ENCODE measurements around the gene OR52E4. TPM values are rescaled to one million over a fixed set of nuclear protein-coding genes. Genes with fewer than 3 reads are reported as not detected.

OR52E4 gene
- total RNA-seq, 4 donors from 2014 or later, result not detected

DNA sequence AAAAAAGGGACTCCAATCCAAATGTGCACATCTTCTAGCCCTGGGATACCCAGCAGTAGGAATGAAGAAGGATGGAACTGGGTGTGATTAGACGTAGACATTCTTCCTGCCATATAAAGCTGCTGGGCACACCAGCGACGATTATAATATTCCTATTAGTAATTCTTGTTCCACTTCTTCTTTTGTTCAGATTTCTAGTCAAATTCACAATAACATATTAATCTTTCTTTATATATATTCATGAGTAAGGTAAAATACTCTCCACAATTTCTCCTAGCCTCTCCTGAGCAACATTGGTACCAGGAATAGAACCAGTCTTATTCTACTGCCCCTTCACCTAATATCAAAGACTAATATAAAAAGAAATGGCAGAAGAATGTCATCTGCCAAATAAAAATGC lies 22.8 kb upstream of the OR52E4 start, which contains the start of gene OR52E8:
TSS of gene OR52E8 (minus strand) at position 101 of the 400 bp plus-strand sequence. CDS start at position 101, 0 bp downstream.
- TF ChIP-seq POLR2A (IDR thresholded peaks at IDR 0.05) (no peak), CTCF (IDR thresholded peaks at IDR 0.05) (no peak), EP300 (IDR thresholded peaks at IDR 0.05; ENCODE audit: low read depth) (no peak), POLR2AphosphoS5 (IDR thresholded peaks at IDR 0.05) (no peak)
- Histone ChIP-seq H3K9me3 (no peaks in the 10 kb centered on the region), H3K27me3 (no peaks in the 10 kb centered on the region), H3K4me3 (no peak within 1 kb of the TSS), H3K36me3 (no peaks in the 10 kb centered on the region), H3K4me1 (no peaks in the 10 kb centered on the region), H3K27ac (no peak within 1 kb of the TSS)
- DNase-seq, result no peak
- intact Hi-C loops (cut with DNase I; ENCODE audit: low total_unique reads) (no loop called here), in situ Hi-C loops (cut with MboI; ENCODE audit: low pct_ligation_motif_present in 1 of 4, low pct_unique_long_range_greater_than_20kb in 1 of 4, low sequenced_read_pairs in 3 of 4) (no loop called here)
- WGBS, 2 donors (ENCODE audit: low coverage in 1 of 2), result 90 to 95% methylated on average over 3 of the region's 3 CpGs

- Histone ChIP-seq H3K27ac (no peak overlapping the region), H3K4me1 (no peaks in the 10 kb centered on the region), H3K27me3 (no peaks in the 10 kb centered on the region), H3K4me3 (no peak overlapping the region), H3K36me3 (no peaks in the 10 kb centered on the region), H3K9me3 (no peaks in the 10 kb centered on the region)
- DNase-seq, result no peak
- in situ Hi-C loops (cut with MboI; ENCODE audit: low pct_ligation_motif_present in 1 of 4, low pct_unique_long_range_greater_than_20kb in 1 of 4, low sequenced_read_pairs in 3 of 4), result no loop called here
- intact Hi-C loops (cut with DNase I; ENCODE audit: low total_unique reads), result no loop called here
- 82 to 86% methylated on average over 2 of the region's 2 CpGs for WGBS, 2 donors (ENCODE audit: low coverage in 1 of 2)
- no peak for TF ChIP-seq EP300 (IDR thresholded peaks at IDR 0.05; ENCODE audit: low read depth)
- TF ChIP-seq POLR2A (IDR thresholded peaks at IDR 0.05), result no peak
- TF ChIP-seq POLR2AphosphoS5 (IDR thresholded peaks at IDR 0.05), result no peak
- no peak for TF ChIP-seq CTCF (IDR thresholded peaks at IDR 0.05)
Measured at GRCh38 chr11:5865826-5866225, 14.6 kb upstream of the OR52E4 start.

DNA sequence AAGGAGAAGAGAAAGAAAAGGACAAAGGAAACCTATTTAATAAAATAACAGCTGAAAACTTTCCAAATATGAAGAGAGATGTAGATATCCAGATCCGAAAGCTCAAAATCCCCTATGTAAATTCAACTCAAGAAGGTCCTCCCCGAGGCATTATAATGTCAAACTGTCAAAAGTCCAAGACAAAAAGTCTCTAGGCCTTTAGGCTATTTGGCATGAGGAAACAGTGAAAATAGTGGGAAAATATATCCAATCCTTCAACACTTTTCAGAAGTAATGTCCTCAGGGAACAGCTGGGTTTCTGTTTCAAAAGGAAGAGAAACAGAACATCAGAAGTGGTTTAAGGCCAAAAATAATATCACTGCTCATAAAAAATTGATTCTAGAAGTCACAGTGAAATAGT lies 1.9 kb upstream of the OR52E4 start:
- DNase-seq, result no peak
- WGBS, 2 donors (ENCODE audit: low coverage in 1 of 2), result 42 to 69% methylated on average over 2 of the region's 2 CpGs
- Histone ChIP-seq H3K36me3 (no peaks in the 10 kb centered on the region), H3K9me3 (no peaks in the 10 kb centered on the region), H3K4me1 (no peaks in the 10 kb centered on the region), H3K27me3 (no peaks in the 10 kb centered on the region), H3K4me3 (no peak overlapping the region), H3K27ac (no peak overlapping the region)
- no peak for TF ChIP-seq EP300 (IDR thresholded peaks at IDR 0.05; ENCODE audit: low read depth)
- TF ChIP-seq CTCF (IDR thresholded peaks at IDR 0.05), result no peak
- no peak for TF ChIP-seq POLR2AphosphoS5 (IDR thresholded peaks at IDR 0.05)
- no peak for TF ChIP-seq POLR2A (IDR thresholded peaks at IDR 0.05)
- in situ Hi-C loops (cut with MboI; ENCODE audit: low pct_ligation_motif_present in 1 of 4, low pct_unique_long_range_greater_than_20kb in 1 of 4, low sequenced_read_pairs in 3 of 4), result no loop called here
- intact Hi-C loops (cut with DNase I; ENCODE audit: low total_unique reads), result no loop called here

DNA sequence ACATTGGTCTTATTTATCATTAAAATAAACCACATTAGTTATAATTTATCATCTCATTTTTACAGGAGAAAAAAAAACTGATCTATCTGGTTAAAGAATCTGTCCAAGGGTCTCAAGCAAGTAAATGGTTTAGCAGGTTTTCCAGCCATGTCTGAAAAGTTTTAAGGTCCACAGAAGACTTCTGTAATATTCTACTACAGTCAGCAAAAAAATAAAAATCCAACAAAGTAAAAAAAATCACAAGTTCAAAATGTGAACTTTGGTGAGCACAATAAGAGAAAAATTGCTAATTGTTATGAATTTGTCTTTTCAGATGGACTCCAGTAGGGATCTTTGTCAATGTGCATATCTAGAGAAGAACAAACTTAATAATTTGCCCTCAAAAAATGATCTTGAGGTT lies 1.3 kb downstream of the OR52E4 start:
- Histone ChIP-seq H3K4me3 (no peak overlapping the region), H3K4me1 (no peaks in the 10 kb centered on the region), H3K36me3 (no peaks in the 10 kb centered on the region), H3K9me3 (no peaks in the 10 kb centered on the region), H3K27me3 (no peaks in the 10 kb centered on the region), H3K27ac (no peak overlapping the region)
- no peak for TF ChIP-seq CTCF (IDR thresholded peaks at IDR 0.05)
- TF ChIP-seq POLR2A (IDR thresholded peaks at IDR 0.05), result no peak
- TF ChIP-seq POLR2AphosphoS5 (IDR thresholded peaks at IDR 0.05), result no peak
- no peak for TF ChIP-seq EP300 (IDR thresholded peaks at IDR 0.05; ENCODE audit: low read depth)
- DNase-seq, result no peak
- intact Hi-C loops (cut with DNase I; ENCODE audit: low total_unique reads), result no loop called here
- in situ Hi-C loops (cut with MboI; ENCODE audit: low pct_ligation_motif_present in 1 of 4, low pct_unique_long_range_greater_than_20kb in 1 of 4, low sequenced_read_pairs in 3 of 4), result no loop called here

Measured in transverse colon (tissue), 4 donors.